Panc1 (cell line): Measurements from ENCODE around the gene SBF1. TPM values are rescaled to one million over a fixed set of nuclear protein-coding genes. Genes with fewer than 3 reads are reported as not detected.

Source experiments
- ATAC-seq: fragments of 200-7000 bp; cut with Tn5 transposase; 2 replicates; pipeline ENCODE4 v1.9.1; 2020; ENCODE audit warnings: mild to moderate bottlenecking, moderate library complexity
- BruUV-seq: library from RNA; stranded (reverse); fragments of 400-500 nt; replicated peaks from 2 replicates; lab custom pipeline; 2021; lab: Mats Ljungman, UMichigan
- CTCF ChIA-PET: fragments of 300-600 bp; sonication (Branson Sonifier 250); formaldehyde crosslinking; loops from one replicate; lab custom pipeline; 2022; ENCODE audit warnings: antibody characterized with exemption; lab: Charles Lee
- POLR2A ChIA-PET: fragments of 300-600 bp; sonication (Branson Sonifier 250); formaldehyde crosslinking; loops from one replicate; lab custom pipeline; 2022; ENCODE audit warnings: antibody characterized with exemption; lab: Charles Lee
- DNase-seq: peaks from one replicate; pipeline ENCODE4 v3.0.0-alpha.2; 2010; ENCODE audit warnings: low read depth, low spot score
- H3K27ac ChIP-seq: 2 replicates; pipeline ENCODE4 v1.5.1; 2011; ENCODE audit warnings: mild to moderate bottlenecking, low read length, inconsistent platforms
- H3K27me3 ChIP-seq: fragments of 200-500 bp; sonication (Bioruptor generic); 2 replicates; pipeline ENCODE4 v1.6.0; 2014; ENCODE audit warnings: low read length, inconsistent platforms; ENCODE audit not compliant: control insufficient read depth, insufficient read depth
- H3K36me3 ChIP-seq: fragments of 200-500 bp; sonication (Bioruptor generic); 2 replicates; pipeline ENCODE4 v1.5.1; 2014; ENCODE audit warnings: inconsistent platforms, mild to moderate bottlenecking, low read length, moderate library complexity; ENCODE audit not compliant: control insufficient read depth, insufficient read depth
- H3K4me1 ChIP-seq: 2 replicates; pipeline ENCODE4 v1.5.1; 2011; ENCODE audit warnings: inconsistent platforms, mild to moderate bottlenecking, low read length, moderate library complexity; ENCODE audit not compliant: control insufficient read depth, insufficient read depth
- H3K4me3 ChIP-seq, 2 experiments: 2 replicates each; pipeline ENCODE4 v1.5.1; 2011 to 2012; ENCODE audit warnings: low read depth in 2 of 2, low read length in 2 of 2, mild to moderate bottlenecking in 2 of 2, inconsistent platforms in 1 of 2, moderate library complexity in 1 of 2
- H3K9me3 ChIP-seq: fragments of 200-500 bp; sonication (Bioruptor generic); 2 replicates; pipeline ENCODE4 v1.5.1; 2014; ENCODE audit warnings: low read depth, mild to moderate bottlenecking, inconsistent platforms, low read length, moderate library complexity; ENCODE audit not compliant: control insufficient read depth, insufficient read depth
- CTCF ChIP-seq: fragments of 450-650 bp; IDR thresholded peaks from 2 replicates; pipeline ENCODE4 v1.5.1; 2017; ENCODE audit warnings: mild to moderate bottlenecking
- POLR2AphosphoS5 ChIP-seq: IDR thresholded peaks from 2 replicates; pipeline ENCODE4 v1.6.1; 2012; ENCODE audit warnings: mild to moderate bottlenecking, low read depth, low read length, moderate library complexity
- REST ChIP-seq, 2 experiments: IDR thresholded peaks; 2 replicates each; pipeline ENCODE4 v1.6.1; 2011 to 2012; ENCODE audit warnings: low read depth in 2 of 2, control low read depth in 1 of 2, low read length in 1 of 2, mild to moderate bottlenecking in 1 of 2, moderate library complexity in 1 of 2; ENCODE audit not compliant: insufficient read depth in 1 of 2
- SIN3A ChIP-seq: IDR thresholded peaks from 2 replicates; pipeline ENCODE4 v1.6.1; 2012; ENCODE audit warnings: low read depth, mild to moderate bottlenecking, low read length, moderate library complexity, borderline replicate concordance; ENCODE audit not compliant: insufficient read depth
- TCF7L2 ChIP-seq: IDR thresholded peaks from 2 replicates; pipeline ENCODE4 v1.6.1; 2011; ENCODE audit warnings: mild to moderate bottlenecking, low read depth, low read length, inconsistent platforms
- in situ Hi-C: cut with HindIII; loops from 2 replicates; pipeline ENCODE4 v1.10.0; 2016; ENCODE audit warnings: low sequenced_read_pairs, low pct_unique_long_range_greater_than_20kb
- intact Hi-C: fragments of 100-400 bp; cut with micrococcal nuclease; formaldehyde crosslinking; loops from one replicate; pipeline ENCODE4 v1.10.0; 2022; ENCODE audit not compliant: unreplicated experiment
- total RNA-seq: library from RNA; stranded (reverse); gene quantifications from one replicate; pipeline ENCODE4 v1.2.1, GENCODE V29; 2021; ENCODE audit not compliant: unreplicated experiment

Gene SBF1
- total RNA-seq, 1 experiment from 2014 or later, result 59.2 TPM

- POLR2A ChIA-PET, result no interaction called here
- no peaks in the 10 kb centered on the region for H3K9me3 ChIP-seq
Measured at GRCh38 chr22:50400931-50401330, 73.9 kb downstream of the SBF1 start.

GRCh38 chr22:50400406-50400805 is 74.4 kb downstream of the SBF1 start:
- no peak for TF ChIP-seq TCF7L2
- no peak for TF ChIP-seq CTCF
- ChIA-PET CTCF (no interaction called here), POLR2A (no interaction called here)
- no peaks in the 10 kb centered on the region; the same call in 1 of the 2 replicates for H3K36me3 ChIP-seq
- no peak overlapping the region for H3K27ac ChIP-seq
- in situ Hi-C loops (no loop called here), intact Hi-C loops (no loop called here)
- no peaks in the 10 kb centered on the region for H3K27me3 ChIP-seq
- no peak overlapping the region for H3K4me3 ChIP-seq
- no peaks in the 10 kb centered on the region for H3K9me3 ChIP-seq
- ATAC-seq, result no peak
- BruUV-seq, result no TSS peak
- H3K4me1 ChIP-seq, result peaks cover 12% of the 10 kb centered on the region
- no peak for DNase-seq

More at GRCh38 chr22:50400931-50401330, 73.9 kb downstream of the SBF1 start:
- Histone ChIP-seq H3K27ac (no peak overlapping the region), H3K27me3 (no peaks in the 10 kb centered on the region), H3K4me3 (no peak overlapping the region), H3K4me1 (peaks cover 12% of the 10 kb centered on the region), H3K36me3 (no peaks in the 10 kb centered on the region; the same call in 1 of the 2 replicates)
- TF ChIP-seq TCF7L2, result no peak
- TF ChIP-seq POLR2AphosphoS5, result no peak
- TF ChIP-seq SIN3A, result no peak
- TF ChIP-seq CTCF, result no peak
- no peak for TF ChIP-seq REST (IDR thresholded peaks at IDR 0.05; ENCODE audit: insufficient read depth in 1 of 2, low read depth in 2 of 2, low read length in 1 of 2)
- no TSS peak for BruUV-seq
- intact Hi-C loops, result no loop called here
- in situ Hi-C loops, result no loop called here
- ATAC-seq (no peak), DNase-seq (no peak)
- CTCF ChIA-PET, result no interaction called here
